IPS-15b (cell line): ENCODE measurements around the gene COPG2.
A peak's percentile ranks its signal among the peaks of the same experiment; 100 is the strongest.
"Not testable (repeated sequence)": the region's sequence is repeated elsewhere in the genome, so short reads cannot be mapped to it uniquely, and the experiment has no call there.

Source experiments
- H3K27me3 ChIP-seq: one replicate; pipeline ENCODE4 v1.6.1; 2013; ENCODE audit warnings: low read length; ENCODE audit not compliant: control insufficient read depth, insufficient read depth
- H3K36me3 ChIP-seq: one replicate; pipeline ENCODE4 v1.6.1; 2013; ENCODE audit warnings: low read length; ENCODE audit not compliant: control insufficient read depth, insufficient read depth
- H3K4me1 ChIP-seq: one replicate; pipeline ENCODE4 v1.6.1; 2013; ENCODE audit warnings: mild to moderate bottlenecking, low read length; ENCODE audit not compliant: control insufficient read depth, insufficient read depth
- H3K4me3 ChIP-seq: one replicate; pipeline ENCODE4 v1.5.1; 2013; ENCODE audit warnings: low read depth, low read length
- H3K9ac ChIP-seq: one replicate; pipeline ENCODE4 v1.6.1; 2013; ENCODE audit warnings: low read depth, mild to moderate bottlenecking, low read length
- H3K9me3 ChIP-seq: one replicate; pipeline ENCODE4 v1.6.1; 2013; ENCODE audit warnings: mild to moderate bottlenecking, low read length; ENCODE audit not compliant: control insufficient read depth, insufficient read depth

The COPG2 gene

DNA sequence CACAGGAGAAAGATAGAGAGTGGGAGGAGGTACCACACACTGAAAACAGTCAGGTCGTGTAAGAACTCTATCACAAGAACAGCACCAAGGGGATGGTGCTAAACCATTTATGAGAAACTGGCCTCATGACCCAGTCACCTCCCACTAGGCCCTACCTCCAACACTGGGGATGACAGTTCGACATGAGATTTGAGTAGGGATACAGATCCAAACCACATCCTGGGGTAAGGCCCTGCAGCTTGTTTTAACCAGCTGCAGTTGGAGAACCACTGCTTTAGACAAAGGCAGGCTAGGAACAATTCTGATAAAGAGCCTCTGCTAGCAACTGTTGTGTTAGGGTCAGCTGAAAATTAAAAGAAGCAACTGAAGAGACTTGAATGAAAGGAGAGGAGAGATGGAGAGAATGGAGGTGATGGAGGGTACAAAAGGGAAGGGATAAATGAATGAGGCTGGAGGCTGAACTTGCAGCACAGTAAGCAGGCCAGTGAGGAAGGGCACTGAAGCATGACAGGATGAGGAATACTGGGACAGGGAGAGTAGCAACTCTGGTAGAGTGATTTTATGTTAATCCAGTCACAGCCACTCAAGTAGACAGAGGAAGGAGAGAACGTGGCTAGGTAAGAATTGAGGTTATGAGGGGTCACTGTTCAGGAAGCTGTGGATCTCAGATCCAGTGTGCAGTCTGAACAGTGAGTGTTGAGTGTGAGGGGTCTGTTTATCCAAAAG is 153.1 kb downstream of the COPG2 start:
- H3K4me1 ChIP-seq = no peaks in the 10 kb centered on the region

DNA sequence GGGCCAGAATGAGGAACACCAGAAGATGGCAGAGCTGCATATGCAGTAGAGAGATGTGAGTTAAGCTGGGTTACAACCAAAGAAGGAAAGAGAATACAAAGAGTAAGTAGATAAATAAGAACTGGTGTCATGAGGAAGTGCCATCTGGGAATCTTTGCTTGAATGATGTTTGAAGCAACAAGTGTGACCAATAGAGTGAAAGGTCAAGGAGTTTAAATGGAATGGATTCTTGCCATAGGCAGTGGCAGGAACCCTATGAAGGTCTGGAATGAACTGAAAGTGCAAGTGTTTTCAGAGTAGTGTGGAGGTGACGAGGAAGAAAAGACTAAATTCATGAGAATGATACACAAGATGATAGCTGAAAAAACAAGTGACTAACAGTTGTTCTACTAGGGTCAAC is 155.1 kb downstream of the COPG2 start:
- no peaks in the 10 kb centered on the region for H3K27me3 ChIP-seq
- H3K4me1 ChIP-seq = no peaks in the 10 kb centered on the region
- no peak overlapping the region for H3K4me3 ChIP-seq
- no peaks in the 10 kb centered on the region for H3K36me3 ChIP-seq
- no peaks in the 10 kb centered on the region for H3K9me3 ChIP-seq
- H3K9ac ChIP-seq = no peak overlapping the region

More for the DNA sequence above, 153.1 kb downstream of the COPG2 start:
- no peaks in the 10 kb centered on the region for H3K27me3 ChIP-seq
- no peaks in the 10 kb centered on the region for H3K36me3 ChIP-seq
- no peaks in the 10 kb centered on the region for H3K9me3 ChIP-seq
- H3K9ac ChIP-seq = no peak overlapping the region
- H3K4me3 ChIP-seq = no peak overlapping the region

- not testable (repeated sequence) for H3K9ac ChIP-seq, H3K36me3 ChIP-seq, H3K4me3 ChIP-seq, H3K27me3 ChIP-seq, H3K4me1 ChIP-seq, H3K9me3 ChIP-seq
Observed at GRCh38 chr7:130512038-130512437, 156.5 kb downstream of the COPG2 start.

DNA sequence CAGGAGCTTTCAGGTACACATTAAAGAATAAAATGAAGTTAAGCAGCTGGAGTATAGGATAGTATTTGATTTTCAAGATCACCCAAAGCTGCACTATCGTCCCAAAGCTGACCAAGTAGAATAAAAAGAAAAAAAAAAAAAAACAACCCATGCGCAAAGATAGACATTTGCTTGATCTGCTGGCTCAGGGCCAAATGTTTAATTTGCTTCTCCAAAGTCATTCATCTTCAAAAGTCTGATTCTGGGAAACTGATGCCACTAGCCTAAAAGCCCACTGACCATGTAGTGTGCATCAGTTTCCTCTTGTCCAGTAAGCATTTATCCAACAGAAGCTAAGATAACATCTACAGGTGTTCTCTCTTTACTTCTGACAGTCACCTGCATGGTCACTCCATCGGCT is 162.2 kb downstream of the COPG2 start:
- Histone ChIP-seq H3K4me3 (no peak overlapping the region), H3K9ac (no peak overlapping the region), H3K36me3 (peaks cover 16% of the 10 kb centered on the region), H3K27me3 (no peaks in the 10 kb centered on the region), H3K4me1 (no peaks in the 10 kb centered on the region), H3K9me3 (no peaks in the 10 kb centered on the region)

- Histone ChIP-seq H3K4me1 (no peaks in the 10 kb centered on the region), H3K27me3 (no peaks in the 10 kb centered on the region), H3K36me3 (peaks cover 17% of the 10 kb centered on the region), H3K9ac (no peak overlapping the region), H3K4me3 (no peak overlapping the region), H3K9me3 (no peaks in the 10 kb centered on the region)
Observed at GRCh38 chr7:130505753-130506152, 162.8 kb downstream of the COPG2 start.

GRCh38 chr7:130500910-130501309 is 167.6 kb downstream of the COPG2 start:
- H3K9ac ChIP-seq = no peak overlapping the region
- no peak overlapping the region for H3K4me3 ChIP-seq
- peaks cover 22% of the 10 kb centered on the region for H3K36me3 ChIP-seq
- no peaks in the 10 kb centered on the region for H3K4me1 ChIP-seq
- no peaks in the 10 kb centered on the region for H3K27me3 ChIP-seq
- no peaks in the 10 kb centered on the region for H3K9me3 ChIP-seq

DNA sequence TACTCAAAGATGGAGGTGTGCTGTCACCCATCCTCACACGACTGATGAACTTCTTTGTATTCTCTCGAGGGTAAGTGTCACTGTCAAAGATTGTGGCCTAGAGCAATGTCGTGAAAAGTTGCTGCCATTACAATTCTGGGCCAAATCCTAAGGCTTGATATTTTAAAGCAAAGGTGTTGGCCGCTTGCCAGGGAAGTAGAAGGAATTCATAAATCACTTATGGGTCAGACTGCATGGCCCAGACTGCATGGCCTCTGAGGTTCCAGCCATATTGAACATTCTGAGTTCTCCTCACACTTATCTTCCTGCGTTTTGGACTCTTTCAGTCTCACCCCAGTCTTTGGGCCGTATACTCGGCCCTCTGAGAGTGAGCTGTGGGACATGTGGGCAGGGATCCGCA is 168.1 kb downstream of the COPG2 start:
- Histone ChIP-seq H3K36me3 (peaks cover 18% of the 10 kb centered on the region), H3K27me3 (no peaks in the 10 kb centered on the region), H3K9ac (no peak overlapping the region), H3K4me3 (no peak overlapping the region), H3K4me1 (no peaks in the 10 kb centered on the region), H3K9me3 (no peaks in the 10 kb centered on the region)

DNA sequence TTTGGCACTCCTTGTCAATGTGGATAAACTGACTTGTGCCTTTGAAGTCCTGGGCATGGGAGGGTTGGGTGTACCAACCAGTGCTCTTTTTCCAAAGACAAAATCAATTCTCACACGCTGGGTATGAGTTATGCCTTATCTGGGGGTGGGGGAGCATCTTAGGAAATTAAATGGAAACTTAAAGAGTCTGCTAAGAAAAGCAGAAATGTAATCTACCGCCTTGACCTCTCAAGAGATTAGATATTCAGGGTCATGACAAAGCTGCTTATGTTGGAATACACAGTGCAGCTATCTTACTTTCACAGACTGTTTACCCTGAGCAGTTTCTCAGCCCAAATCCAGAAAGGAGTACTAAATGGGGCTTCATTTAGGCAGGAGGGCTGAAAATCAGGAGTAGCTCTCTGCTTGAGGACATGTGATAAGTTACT is 174.1 kb downstream of the COPG2 start:
- no peaks in the 10 kb centered on the region for H3K9me3 ChIP-seq
- no peak overlapping the region for H3K4me3 ChIP-seq
- H3K4me1 ChIP-seq = peaks cover 3% of the 10 kb centered on the region
- no peaks in the 10 kb centered on the region for H3K36me3 ChIP-seq
- H3K9ac ChIP-seq = no peak overlapping the region
- H3K27me3 ChIP-seq = peaks cover 17% of the 10 kb centered on the region

DNA sequence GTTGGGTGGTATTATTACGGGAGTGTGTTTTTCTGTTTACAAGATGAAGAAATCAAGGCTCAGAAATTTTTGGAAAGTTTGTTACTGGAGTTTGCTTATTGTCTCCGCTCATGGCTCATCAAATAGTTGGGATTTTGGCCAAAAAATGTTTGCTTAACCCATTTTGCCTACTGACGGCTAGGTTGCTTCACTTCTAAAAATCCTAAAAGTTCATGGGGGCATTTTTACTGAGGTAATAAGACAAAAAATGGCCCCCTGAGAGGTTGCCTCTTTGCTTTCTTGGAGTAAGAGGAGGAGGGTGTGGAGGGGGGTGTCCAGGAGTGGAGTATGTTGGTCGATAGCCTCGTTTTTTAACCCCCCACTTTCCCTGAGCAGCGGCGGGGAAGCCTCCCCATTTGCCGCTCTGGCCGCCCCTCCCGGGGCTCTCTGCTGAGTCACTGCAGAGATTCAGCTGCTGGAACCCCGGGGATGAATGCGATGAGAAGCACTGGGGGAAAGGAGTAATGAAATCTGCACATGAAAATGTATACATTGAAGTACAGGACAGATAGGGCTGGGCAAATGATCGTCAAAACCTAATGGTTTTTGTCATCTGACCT is 175.2 kb downstream of the COPG2 start:
- H3K4me1 ChIP-seq = peaks cover 11% of the 10 kb centered on the region
- no peaks in the 10 kb centered on the region for H3K9me3 ChIP-seq
- H3K4me3 ChIP-seq = peak overlapping the region; percentile 65
- H3K27me3 ChIP-seq = peaks cover 17% of the 10 kb centered on the region
- H3K9ac ChIP-seq = no peak overlapping the region
- H3K36me3 ChIP-seq = no peaks in the 10 kb centered on the region

- H3K4me3 ChIP-seq = peak overlapping the region; percentile 65
- peaks cover 17% of the 10 kb centered on the region for H3K27me3 ChIP-seq
- no peaks in the 10 kb centered on the region for H3K36me3 ChIP-seq
- H3K4me1 ChIP-seq = peaks cover 11% of the 10 kb centered on the region
- no peak overlapping the region for H3K9ac ChIP-seq
- H3K9me3 ChIP-seq = no peaks in the 10 kb centered on the region
Observed at GRCh38 chr7:130492523-130493274, 175.8 kb downstream of the COPG2 start.

- H3K9ac ChIP-seq = no peak within 1 kb of the TSS
- H3K36me3 ChIP-seq = no peaks in the 10 kb centered on the region
- peaks cover 13% of the 10 kb centered on the region for H3K4me1 ChIP-seq
- no peaks in the 10 kb centered on the region for H3K9me3 ChIP-seq
- peak within 1 kb of the TSS; percentile 65 for H3K4me3 ChIP-seq
- H3K27me3 ChIP-seq = peaks cover 17% of the 10 kb centered on the region
Observed at GRCh38 chr7:130491841-130492522, 176.6 kb downstream of the COPG2 start, which contains the start of gene MEST. Gene MEST (plus strand): TSS chr7:130492085. CDS start chr7:130492314, 229 bp downstream.
